Breast epithelium (tissue), 4 donors: ENCODE data around the gene GUF1. TPM values are rescaled to one million over a fixed set of nuclear protein-coding genes. Genes with fewer than 3 reads are reported as not detected.

Source experiments
- DNase-seq, 2 donors: peaks; one replicate each; pipeline ENCODE4 v3.0.0-alpha.2; 2019; ENCODE audit warnings: low spot score in 2 of 2
- H3K27ac ChIP-seq, 2 donors: fragments of 200-600 bp; sonication (generic) in 1 of 2; one replicate each; pipeline ENCODE4 v1.5.1; 2016 to 2019; ENCODE audit warnings: mild to moderate bottlenecking in 1 of 2
- H3K27me3 ChIP-seq, 2 donors: fragments of 200-600 bp; sonication (generic) in 1 of 2; one replicate each; pipeline versions ENCODE4 v1.5.1 to v1.6.0; 2017 to 2019; ENCODE audit warnings: control low read depth in 1 of 2, mild to moderate bottlenecking in 1 of 2
- H3K36me3 ChIP-seq: fragments of 200-600 bp; one replicate; pipeline ENCODE4 v1.5.1; 2019
- H3K4me1 ChIP-seq, 2 donors: fragments of 200-600 bp; sonication (generic); one replicate each; pipeline ENCODE4 v1.5.1; 2016 to 2019; ENCODE audit warnings: control low read depth in 1 of 2
- H3K4me3 ChIP-seq, 3 donors: fragments of 200-600 bp; sonication (generic); 1 replicate in 2 of 3; 2 replicates in 1 of 3; pipeline ENCODE4 v1.5.1; 2016 to 2019; ENCODE audit warnings: mild to moderate bottlenecking in 3 of 3, moderate library complexity in 2 of 3
- H3K9me3 ChIP-seq, 2 donors: fragments of 200-600 bp; sonication (generic) in 1 of 2; one replicate each; pipeline ENCODE4 v1.5.1; 2016 to 2019; ENCODE audit warnings: control low read depth in 1 of 2
- POLR2A ChIP-seq: fragments of 450-650 bp; IDR thresholded peaks from one replicate; pipeline ENCODE4 v1.6.1; 2016; ENCODE audit warnings: antibody characterized with exemption, mild to moderate bottlenecking, moderate library complexity
- POLR2AphosphoS5 ChIP-seq, 3 donors: sonication (generic); formaldehyde crosslinking; IDR thresholded peaks; one replicate each; pipeline ENCODE4 v1.6.1; 2017; ENCODE audit warnings: antibody characterized with exemption in 3 of 3
- intact Hi-C: fragments of 100-400 bp; cut with DNase I; formaldehyde crosslinking; loops from one replicate; pipeline ENCODE4 v1.15.1; 2023; ENCODE audit warnings: low total_unique reads
- total RNA-seq, 3 donors: library from RNA; depleted of rRNA; stranded (reverse); fragments of >200 nt; gene quantifications; one replicate each; pipeline ENCODE4 v1.1.0, GENCODE V29; 2016
- TF ChIP-seq, protein P1 (sequence below), 3 donors: fragments of 450-650 bp; IDR thresholded peaks; one replicate each; pipeline ENCODE4 v1.5.1; 2016 to 2017; ENCODE audit warnings: antibody characterized with exemption in 3 of 3, mild to moderate bottlenecking in 3 of 3, moderate library complexity in 3 of 3

GUF1 gene
- total RNA-seq, 3 donors from 2014 or later, result 12.6 to 26.9 (median 19.0) TPM

DNA sequence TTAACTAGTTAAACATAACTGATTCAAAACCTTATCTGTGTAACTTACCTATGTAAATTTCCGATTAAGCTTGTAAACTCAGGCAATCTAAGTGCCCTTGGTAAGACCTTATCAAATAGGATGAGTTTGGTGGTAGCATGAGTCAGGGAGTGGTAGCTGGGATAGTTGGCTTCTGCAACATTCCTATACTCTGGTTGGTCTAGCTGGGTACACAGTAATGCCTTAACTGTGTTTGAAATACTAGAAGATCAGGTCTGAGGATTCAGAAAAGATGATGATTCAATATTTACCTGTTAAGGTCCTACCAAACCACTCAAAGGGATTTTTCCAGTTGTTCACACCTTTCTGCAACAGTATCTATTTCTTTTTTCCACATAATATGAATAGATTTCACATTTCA, 32.1 kb upstream of the GUF1 start:
- Histone ChIP-seq H3K27ac (no peak overlapping the region), H3K9me3 (peaks cover 11 to 14% of the 10 kb centered on the region in 2 donors), H3K27me3 (no peaks in the 10 kb centered on the region), H3K4me1 (no peaks in the 10 kb centered on the region), H3K36me3 (no peaks in the 10 kb centered on the region), H3K4me3 (no peak overlapping the region)
- TF ChIP-seq POLR2AphosphoS5 (IDR thresholded peaks at IDR 0.05), result no peak
- TF ChIP-seq POLR2A, result no peak
- TF ChIP-seq, protein P1, sequence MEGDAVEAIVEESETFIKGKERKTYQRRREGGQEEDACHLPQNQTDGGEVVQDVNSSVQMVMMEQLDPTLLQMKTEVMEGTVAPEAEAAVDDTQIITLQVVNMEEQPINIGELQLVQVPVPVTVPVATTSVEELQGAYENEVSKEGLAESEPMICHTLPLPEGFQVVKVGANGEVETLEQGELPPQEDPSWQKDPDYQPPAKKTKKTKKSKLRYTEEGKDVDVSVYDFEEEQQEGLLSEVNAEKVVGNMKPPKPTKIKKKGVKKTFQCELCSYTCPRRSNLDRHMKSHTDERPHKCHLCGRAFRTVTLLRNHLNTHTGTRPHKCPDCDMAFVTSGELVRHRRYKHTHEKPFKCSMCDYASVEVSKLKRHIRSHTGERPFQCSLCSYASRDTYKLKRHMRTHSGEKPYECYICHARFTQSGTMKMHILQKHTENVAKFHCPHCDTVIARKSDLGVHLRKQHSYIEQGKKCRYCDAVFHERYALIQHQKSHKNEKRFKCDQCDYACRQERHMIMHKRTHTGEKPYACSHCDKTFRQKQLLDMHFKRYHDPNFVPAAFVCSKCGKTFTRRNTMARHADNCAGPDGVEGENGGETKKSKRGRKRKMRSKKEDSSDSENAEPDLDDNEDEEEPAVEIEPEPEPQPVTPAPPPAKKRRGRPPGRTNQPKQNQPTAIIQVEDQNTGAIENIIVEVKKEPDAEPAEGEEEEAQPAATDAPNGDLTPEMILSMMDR (IDR thresholded peaks at IDR 0.05), result no peak
- intact Hi-C loops, result no loop called here
- DNase-seq, result no peak

DNA sequence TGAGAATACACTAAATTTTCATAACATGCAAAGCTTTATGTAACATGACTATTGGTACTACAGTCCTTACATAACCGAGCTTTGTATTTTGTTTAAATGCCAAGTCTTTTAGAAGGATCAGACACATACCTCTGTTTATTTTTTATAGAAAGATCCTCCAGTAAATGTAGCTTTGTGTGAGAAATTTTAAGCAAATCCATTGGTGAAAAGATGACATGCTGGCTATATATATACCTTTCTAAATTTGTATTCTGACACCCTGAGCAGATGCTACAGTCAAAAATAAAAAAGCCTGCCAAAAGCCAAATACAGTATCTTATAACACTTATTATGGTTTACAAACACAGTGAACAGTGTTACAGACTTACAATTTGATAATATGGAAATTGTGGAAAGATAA, 26.8 kb upstream of the GUF1 start, which contains the start of gene YIPF7:
Gene YIPF7, minus strand, starts transcription at position 201 of the 400 bp plus-strand sequence. CDS start 1,525 bp downstream, outside the sequence.
- Histone ChIP-seq H3K27me3 (no peaks in the 10 kb centered on the region), H3K36me3 (no peaks in the 10 kb centered on the region), H3K4me3 (no peak within 1 kb of the TSS), H3K9me3 (no peaks in the 10 kb centered on the region), H3K27ac (no peak within 1 kb of the TSS), H3K4me1 (no peaks in the 10 kb centered on the region)
- intact Hi-C loops, result no loop called here
- DNase-seq, result no peak
- TF ChIP-seq POLR2A, result no peak
- TF ChIP-seq POLR2AphosphoS5 (IDR thresholded peaks at IDR 0.05), result no peak
- TF ChIP-seq, protein P1 (IDR thresholded peaks at IDR 0.05), result no peak

DNA sequence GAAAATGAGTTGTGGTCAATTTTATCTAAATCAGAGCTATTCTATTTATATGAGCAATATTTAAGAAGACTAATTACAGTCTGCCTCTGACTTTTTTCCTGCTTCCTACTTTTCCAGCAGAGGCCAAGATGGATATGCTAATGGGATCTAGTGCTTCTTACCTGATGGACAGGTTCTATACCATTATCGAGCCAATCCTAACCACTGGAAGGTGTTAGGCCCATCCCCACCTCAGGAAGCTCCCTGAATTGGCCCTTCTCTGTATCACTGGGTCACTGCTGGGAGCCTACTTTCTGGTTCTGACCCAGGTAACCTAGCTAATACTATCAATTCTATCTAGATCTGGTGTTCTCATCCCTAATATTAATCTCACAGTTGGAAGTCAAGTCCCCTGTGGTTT, 26.2 kb upstream of the GUF1 start:
- no peaks in the 10 kb centered on the region for H3K36me3 ChIP-seq
- H3K4me3 ChIP-seq, result no peak overlapping the region
- TF ChIP-seq, protein P1 (IDR thresholded peaks at IDR 0.05), result no peak
- no peak for TF ChIP-seq POLR2AphosphoS5 (IDR thresholded peaks at IDR 0.05)
- no peak for TF ChIP-seq POLR2A
- H3K27ac ChIP-seq, result no peak overlapping the region
- no peak for DNase-seq
- H3K4me1 ChIP-seq, result no peaks in the 10 kb centered on the region
- no peaks in the 10 kb centered on the region for H3K27me3 ChIP-seq
- no peaks in the 10 kb centered on the region for H3K9me3 ChIP-seq
- intact Hi-C loops, result no loop called here

DNA sequence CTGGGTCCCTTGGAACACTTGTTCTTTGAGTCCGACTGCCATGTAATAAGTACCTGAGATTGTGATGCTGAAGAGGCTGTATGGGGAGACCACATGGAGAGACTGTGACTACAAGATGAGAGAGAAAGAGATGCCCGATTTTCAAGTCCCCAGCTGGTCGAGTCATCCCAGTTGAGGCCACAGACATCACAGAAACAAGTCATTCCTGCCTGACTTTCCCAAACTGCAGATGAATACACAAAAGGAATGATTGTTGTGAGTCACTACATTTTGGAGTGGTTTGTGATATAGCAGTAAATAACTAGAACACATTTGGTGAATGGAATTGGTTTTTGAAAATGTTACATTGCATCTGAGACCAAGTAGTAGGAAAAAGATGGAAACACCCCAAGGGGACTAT, 17.8 kb upstream of the GUF1 start:
- DNase-seq, result no peak
- TF ChIP-seq POLR2AphosphoS5 (IDR thresholded peaks at IDR 0.05) (no peak), POLR2A (no peak)
- TF ChIP-seq, protein P1 (IDR thresholded peaks at IDR 0.05), result no peak
- Histone ChIP-seq H3K4me1 (no peaks in the 10 kb centered on the region), H3K36me3 (no peaks in the 10 kb centered on the region), H3K27me3 (no peaks in the 10 kb centered on the region), H3K9me3 (no peaks in the 10 kb centered on the region), H3K27ac (no peak overlapping the region), H3K4me3 (no peak overlapping the region)
- intact Hi-C loops, result no loop called here

DNA sequence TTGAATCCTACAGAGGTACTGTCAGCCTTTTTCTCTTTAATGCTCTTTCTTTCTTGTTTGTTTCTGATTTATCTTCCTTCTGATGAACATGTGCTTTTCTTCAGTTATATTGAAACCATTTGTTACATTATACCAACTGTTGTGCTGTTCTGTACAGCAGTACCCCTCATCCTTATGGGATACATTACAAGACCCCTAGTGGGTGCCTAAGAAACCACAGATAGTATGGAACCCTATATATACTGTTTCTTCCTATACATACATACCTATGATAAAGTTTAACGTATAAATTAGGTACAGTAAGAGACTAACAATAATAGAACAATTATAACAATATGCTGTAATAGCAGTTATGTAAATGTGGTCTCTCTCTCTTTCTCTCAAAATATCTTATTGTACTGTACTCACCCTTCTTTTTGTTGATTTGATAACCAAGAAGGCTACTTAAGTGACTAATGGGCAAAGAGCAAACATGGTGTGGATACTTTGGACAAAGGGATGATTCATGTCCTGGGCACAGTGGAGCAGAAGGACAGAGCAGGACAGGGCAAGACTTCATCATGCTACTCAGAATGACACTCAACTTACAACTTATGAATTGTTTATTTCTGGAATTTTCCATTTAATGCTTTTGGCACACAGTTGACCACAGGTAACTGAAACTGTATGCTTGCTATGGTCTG, 16.1 kb upstream of the GUF1 start:
- TF ChIP-seq POLR2AphosphoS5 (IDR thresholded peaks at IDR 0.05) (no peak), POLR2A (no peak)
- TF ChIP-seq, protein P1 (IDR thresholded peaks at IDR 0.05), result no peak
- intact Hi-C loops, result no loop called here
- H3K4me1 ChIP-seq, result no peaks in the 10 kb centered on the region
- H3K4me3 ChIP-seq, result no peak overlapping the region
- H3K36me3 ChIP-seq, result no peaks in the 10 kb centered on the region
- H3K27ac ChIP-seq, result no peak overlapping the region
- DNase-seq, result no peak
- H3K27me3 ChIP-seq, result no peaks in the 10 kb centered on the region
- no peaks in the 10 kb centered on the region for H3K9me3 ChIP-seq
